Fibroblast of skin of right biceps (primary cell): Measurements from ENCODE around the gene KLHDC2.
"Not testable (repeated sequence)": the region's sequence is repeated elsewhere in the genome, so short reads cannot be mapped to it uniquely, and the experiment has no call there.

Experiments used
- DNase-seq: peaks from one replicate; pipeline ENCODE4 v3.0.0-alpha.2; 2013

KLHDC2 gene

DNA sequence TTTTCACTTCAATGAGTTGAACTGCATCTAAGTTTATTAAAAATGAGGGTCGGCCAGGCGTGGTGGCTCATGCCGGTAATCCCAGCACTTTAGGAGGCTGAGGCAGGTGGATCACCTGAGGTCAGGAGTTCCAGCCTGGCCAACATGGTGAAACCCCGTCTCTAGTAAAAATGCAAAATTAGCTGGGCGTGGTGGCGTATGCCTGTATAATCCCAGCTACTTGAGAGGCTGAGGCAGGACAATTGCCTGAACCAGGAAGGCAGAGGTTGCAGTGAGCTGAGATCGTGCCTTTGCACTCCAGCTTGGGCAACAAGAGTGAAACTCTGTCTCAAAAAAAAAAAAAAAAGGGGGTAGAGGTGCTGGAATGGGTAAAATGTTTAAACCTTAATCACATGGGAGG lies 13.1 kb downstream of the KLHDC2 start:
- DNase-seq: not testable (repeated sequence)

DNA sequence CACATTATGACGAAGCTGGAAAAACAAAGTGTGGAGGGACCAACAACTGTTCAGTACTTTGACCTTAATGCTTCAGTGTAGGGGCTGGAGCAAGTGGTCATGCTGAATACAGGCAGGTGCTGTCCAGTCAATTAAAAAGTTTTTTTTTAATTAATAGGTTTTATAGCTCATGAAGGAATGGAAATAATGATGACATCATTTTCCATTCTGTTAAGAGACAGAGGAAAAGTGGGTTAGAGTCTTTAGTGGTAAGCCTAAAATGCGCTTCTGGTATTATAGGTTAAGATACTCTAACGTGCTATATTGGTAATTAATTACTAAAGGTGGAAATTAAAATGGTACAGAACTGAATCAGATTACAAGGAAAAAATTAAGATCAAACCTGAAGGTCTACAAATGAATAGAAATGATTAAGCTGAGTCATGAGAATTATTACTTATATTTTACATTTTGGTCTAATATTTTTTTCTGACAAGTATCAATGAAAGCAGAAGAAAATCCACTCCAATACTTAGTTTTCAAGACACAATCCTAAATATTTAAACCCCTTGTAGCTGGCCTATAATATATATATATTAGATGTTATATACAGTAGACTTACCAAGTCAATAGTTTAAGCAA lies 15.6 kb downstream of the KLHDC2 start:
- DNase-seq: no peak

DNA sequence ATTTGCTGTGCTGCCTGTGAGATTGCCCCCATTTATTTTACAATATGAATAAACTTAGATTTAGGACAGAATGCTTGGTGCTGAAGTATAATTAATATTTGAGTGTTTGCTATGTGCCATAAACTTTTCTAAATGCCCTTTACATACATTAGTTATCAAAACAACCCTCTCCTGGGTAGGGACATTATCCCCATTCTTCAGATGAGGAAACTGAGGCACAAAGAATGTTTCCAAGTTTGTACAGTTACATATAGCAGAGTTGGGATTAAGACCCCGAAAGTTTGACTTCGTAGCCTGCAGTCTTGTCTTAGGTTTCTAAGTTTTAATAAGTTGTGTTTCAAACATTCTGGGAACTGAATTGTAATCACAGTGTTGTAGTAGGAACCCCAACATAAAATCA lies 18.4 kb downstream of the KLHDC2 start:
- no peak for DNase-seq

DNA sequence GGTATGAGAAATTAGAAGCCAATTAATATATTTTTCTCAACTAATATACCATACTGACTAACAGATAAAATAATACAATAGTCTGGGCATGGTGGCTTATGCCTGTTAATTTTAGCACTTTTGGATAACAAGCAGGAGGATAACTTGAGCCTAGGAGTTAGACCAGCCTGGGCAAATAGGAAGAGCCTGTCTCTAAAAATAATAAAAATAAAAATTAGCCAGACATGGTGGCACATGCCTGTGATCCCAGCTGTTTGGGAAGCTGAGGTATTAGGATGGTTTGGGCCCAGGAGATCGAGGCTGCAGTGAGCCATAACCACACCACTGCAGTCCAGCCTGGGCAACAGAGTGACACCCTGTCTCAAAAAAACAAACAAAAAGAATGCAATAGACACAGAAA lies 24.7 kb downstream of the KLHDC2 start:
- DNase-seq: no peak

DNA sequence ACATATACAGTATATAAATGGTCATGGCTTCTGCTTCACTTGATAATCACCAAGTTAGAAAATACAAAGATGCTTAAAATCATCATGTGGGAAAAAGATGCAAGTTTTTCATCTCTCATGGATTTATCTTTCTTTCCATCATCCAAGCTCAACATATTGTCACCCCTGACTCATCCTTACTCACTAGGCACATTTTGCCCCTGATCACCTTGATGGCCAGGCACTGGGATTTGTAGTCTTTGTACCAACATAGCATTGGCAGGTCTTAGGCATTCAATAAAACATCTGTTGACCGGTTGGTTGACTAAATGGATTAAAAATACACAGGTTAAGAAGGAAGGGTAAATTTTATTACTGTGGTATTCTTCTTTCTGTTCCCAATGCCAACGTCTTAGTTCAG lies 28.1 kb downstream of the KLHDC2 start:
- no peak for DNase-seq

DNA sequence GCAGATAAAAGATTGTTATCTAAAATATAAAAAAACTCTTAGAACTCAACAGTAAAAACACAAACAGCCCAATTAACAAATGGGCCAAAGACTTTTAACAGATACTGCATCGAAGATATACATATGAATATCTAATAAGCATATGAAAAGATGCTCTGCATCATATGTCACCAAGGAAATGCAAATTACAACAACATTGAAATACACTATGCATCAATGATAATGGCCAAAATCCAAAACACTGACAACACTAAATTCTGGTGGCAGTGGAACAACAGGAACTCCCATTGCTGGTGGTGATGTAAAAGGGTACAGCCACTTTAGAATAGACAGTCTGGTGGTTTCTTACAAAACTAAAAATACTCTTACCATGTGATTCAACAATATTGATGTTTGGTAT lies 40.8 kb downstream of the KLHDC2 start:
- DNase-seq: no peak

DNA sequence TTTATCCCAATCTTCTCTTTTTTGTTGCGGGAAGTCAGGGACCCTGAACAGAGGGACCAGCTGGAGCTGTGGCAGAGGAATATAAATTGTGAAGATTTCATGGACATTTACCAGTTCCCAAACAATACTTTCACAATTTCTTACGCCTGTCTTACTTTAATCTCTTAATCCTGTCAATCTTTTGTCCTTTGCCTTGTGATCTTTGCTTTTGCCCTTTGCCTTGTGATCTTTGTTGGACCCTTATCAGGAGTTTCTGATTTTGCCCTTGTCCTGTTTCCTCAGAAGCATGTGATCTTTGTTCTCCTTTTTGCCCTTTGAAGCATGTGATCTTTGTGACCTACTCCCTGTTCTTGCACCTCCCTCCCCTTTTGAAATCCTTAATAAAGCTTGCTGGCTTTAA lies 48.2 kb downstream of the KLHDC2 start:
- not testable (repeated sequence) for DNase-seq

DNA sequence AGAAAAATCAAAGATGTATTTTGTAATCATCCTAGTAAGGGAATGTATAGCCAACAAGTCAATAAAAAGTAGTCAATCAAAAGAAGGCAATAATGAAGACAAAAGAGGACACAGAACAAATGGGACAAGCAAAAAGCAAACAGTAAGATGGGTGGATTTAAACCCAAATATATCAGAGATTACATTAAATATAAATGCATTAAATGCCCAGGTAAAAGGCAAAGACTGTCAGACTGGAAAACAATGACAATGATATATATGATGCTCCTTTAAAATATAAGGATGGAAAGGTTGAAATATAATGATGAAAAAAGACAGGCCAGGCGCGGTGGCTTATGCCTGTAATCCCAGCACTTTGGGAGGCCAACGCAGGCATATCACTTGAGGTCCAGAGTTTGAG lies 48.9 kb downstream of the KLHDC2 start:
- no peak for DNase-seq

DNA sequence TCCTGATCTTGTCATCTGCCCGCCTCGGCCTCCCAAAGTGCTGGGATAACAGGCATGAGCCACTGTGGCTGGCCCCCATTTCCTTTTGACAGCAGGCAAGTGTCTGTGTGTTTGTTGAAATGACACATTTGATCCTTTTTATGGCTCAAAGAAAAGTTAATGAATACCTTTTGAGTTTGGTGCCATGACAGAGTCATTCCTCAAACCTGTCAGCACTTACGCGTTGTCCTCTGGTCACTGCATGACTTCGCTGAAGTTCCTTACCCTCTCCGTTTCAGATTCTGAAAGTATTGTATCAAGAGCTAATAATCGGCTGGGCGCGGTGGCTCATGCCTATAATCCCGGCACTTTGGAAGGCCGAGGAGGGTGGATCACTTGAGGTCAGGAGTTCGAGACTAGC lies 52.2 kb downstream of the KLHDC2 start:
- no peak for DNase-seq

DNA sequence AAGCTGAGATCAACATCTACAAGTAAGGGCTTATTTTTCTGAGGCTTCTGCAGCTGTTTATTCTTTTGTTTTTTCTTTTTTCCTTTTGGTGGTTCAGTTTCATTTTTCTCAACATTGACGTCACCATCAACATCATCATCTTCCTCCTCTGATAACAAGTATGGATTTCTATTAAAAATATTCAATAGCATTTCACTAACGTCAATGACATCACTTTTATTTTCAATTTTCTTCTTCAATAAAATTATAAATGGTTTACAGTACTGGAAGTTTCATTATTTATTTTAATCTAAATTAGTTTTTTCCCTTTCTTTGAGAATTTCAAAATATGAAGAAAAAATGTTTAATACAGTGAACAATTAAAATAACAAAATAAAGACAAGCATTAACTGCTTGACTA lies 60.7 kb downstream of the KLHDC2 start:
- DNase-seq: no peak
